HG02884 (cell line): ENCODE data around the gene SPAG17.

Experiments used
- ATAC-seq: cut with Tn5 transposase; IDR thresholded peaks from one replicate; pipeline ENCODE4 v1.9.1; 2021; ENCODE audit warnings: mild to moderate bottlenecking, moderate library complexity; ENCODE audit not compliant: unreplicated experiment

SPAG17 gene

DNA sequence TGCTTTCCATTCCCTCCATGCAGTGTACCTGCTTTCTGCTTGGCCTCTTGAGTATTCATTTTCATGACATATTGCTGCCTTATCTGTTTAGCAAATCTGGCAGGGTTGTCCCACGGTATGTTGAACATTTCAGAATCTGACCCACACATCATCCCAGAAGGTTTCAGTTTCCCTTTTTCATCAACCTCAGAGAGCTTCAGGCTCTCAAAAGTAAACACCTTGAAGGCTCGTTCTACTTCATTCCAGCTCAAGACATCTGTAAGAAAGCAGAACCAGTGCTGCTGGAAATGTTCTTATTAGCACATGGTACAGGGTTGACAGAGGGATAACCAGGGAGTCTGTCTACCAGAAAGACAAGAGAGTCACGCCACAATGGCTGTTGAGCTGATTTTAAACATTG is 103.6 kb downstream of the SPAG17 start:
- ATAC-seq = peak; percentile 95

DNA sequence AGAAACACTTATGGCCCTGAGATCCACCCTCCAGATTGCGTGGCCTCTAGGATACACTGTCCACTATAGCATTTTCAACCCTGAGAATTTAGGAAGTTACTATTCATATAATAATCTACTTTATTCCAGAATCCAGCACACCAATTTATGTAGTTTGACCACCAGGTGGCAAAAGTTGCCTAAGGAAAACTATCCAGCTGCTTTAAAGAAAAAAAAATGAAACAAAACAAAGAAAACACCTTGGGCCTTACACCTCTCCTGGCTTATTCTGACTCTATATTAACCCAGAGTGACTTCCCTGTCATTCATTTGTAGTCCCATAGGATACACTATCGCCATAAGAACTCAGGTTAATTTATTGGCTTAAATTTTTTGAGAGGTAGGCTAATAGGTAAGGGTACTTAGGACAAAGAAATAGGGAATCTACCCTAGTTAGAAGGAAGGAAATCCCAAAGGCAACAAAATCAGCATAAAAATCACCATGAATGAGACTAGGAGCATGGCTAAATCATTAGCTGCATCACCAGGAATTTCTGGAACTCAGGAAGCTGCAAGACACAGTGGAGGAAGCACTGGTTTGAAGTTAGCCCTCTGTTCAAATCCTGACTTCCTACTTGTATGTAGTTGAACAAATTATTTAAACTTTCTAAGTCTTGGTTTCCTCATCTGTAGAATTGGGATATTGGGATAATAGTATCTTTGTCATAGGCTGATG is 107.5 kb downstream of the SPAG17 start:
- no peak for ATAC-seq

DNA sequence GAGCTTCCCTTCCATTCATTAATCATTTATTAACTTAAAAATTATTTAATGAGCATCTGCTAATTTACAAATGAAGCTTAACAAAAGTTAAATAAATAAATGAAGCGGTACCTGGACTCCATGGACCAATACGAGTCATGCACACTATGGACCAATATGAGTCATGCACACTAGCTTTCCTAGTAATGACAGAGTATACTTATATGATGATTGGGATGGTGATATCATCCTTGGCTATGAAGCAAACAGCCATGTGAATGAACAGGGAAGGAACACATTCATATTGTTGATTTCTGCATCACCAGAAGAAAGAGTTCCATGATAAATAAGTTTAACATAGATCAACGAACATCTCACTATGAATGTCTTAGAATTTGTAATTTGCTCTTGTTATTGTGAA is 109.9 kb downstream of the SPAG17 start:
- ATAC-seq = no peak

DNA sequence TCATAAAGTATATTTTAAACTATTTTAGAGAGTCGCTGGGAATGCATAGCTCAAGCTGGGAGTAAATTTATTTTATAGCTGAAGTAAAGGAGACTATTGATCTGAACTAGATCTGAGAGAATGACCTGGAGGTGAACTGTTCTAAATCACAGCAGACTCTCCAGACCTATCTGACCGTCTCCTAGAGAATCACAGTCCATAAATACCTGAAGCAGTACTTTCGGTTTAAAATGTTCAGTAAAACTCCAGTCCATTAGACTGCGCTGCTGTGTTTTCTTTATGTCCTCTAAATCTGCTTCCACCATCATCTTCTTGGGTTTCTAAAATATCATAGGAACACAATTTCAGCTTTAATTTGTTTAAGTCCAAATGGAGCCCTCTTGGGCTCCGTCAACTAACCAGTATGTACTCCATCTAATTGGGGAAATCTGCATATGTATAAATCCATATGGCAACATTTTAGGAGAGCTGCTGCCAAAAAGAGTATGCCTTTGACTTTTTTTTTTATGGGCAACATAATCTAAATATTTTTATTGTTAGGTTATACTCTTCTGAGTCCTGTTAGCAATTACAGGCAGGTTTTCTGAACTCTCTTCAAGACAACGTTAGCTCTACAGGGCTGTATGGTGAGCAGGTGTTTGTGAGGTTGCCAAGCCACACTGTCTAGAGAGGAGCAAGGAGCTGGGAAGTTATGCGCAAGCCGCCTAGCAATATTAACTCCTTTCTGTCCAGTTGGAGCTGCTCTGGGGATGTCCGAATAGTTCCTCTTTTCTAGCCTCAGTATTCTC is 111.2 kb downstream of the SPAG17 start:
- ATAC-seq = no peak

DNA sequence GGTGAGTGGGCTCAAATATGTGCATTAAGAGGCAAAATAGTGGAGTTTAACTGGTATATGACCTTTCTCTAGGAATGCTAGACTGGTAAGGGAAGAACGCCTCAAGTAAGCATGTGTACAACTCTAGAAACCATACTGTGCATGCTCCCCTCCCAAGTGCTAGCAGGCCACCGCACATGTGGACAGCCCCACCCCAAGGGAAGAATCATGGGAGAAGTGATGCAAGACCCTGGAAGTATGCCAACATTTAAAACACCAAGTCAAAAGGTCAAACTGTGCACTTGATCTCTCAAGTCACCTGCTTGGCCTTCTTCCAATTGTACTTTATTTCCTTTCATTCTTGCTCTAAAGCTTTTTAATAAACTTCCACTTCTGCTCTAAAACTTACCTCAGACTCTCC is 135.0 kb downstream of the SPAG17 start:
- ATAC-seq = no peak

DNA sequence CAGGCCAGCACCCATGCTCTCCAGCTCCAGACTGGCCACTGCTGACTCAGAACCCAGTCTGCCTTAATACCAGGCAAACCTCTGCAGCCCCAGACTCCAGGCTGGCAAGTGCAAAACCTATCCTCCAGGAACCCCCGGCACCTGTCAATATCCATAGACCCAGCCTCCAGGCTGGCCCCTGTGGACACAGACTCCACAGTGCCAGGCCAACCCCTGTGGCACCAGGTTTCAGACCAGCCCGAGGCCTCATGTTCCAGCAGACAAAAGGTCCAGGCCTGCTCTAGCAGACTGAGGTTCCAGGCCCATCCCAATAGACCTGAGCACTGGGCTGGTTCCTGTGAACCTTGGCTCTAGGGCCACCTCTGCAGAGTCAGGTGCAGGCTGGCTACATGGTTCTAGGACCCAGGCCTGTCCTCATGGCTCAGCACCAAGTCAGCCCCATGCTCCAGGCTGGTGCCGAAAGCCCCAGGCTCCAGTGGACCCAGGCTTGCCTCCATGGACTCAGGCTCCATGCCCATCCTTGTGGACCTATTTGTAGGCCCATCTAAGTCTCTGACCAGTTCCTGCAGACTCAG is 137.3 kb downstream of the SPAG17 start:
- ATAC-seq = no peak

DNA sequence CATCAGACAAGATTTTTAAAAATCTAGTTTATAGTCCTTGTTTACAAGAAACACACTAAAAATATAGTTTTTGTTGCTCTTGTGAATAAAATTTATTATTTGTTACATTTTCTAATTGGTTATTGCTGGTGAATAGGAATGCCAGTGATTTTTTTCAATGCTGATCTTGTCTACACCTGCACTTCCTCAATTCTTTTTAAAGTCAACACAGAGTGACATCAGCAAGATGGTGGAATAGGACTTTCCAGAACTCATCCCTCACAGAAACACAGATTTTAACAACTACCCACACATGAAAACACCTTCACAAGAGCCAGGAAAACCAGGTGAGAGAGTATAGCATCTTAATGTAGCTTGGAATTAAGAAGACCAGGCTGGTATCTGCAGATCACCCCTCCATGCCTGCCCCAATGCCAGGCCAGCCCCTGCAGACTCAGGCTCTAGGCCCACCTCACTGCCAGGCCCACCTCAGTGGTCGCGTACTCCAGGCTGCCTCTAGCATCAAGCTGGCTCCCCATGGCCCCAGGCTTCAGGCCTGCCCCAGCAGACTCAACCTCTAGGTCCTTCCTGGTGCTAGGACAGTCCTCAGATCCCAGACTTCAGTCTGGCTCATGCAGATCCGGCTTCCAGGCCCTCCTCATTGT is 137.9 kb downstream of the SPAG17 start:
- ATAC-seq = no peak

DNA sequence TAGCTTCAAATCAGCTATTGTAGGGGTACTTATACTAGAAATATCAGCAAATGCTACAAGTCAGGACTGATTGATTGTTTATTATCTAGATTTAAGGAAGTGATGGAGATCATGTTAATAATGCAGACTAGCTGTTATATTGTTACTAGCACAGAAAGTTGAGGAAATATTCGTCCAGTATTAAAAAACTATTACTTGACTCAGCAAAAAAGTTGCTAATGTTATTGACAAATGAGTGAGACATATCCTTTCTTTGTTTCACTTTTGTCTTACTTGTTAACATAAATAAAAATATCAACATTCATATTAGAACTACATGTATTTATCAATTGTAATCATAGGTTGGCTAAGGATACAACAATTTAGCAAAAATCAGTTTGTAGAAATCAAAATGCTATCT is 141.4 kb downstream of the SPAG17 start:
- ATAC-seq = no peak

DNA sequence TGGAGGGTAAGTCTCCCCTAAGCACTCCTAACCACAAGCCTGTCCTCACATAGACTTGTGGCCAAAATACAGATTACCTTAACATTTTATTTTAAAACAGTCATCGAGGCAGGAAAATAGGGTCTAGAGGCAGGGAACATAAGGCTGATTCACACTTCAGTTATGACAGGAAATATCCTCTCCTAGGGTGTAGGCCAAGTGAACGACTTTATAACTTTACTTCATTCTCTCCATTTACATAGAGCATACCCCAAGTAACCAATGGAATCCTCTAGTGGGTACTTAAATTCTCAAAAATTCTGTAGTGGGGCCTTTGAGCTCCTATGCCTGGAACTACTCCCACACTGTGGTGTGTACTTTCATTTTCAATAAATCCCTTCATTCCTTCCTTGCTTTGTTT is 142.5 kb downstream of the SPAG17 start:
- no peak for ATAC-seq

DNA sequence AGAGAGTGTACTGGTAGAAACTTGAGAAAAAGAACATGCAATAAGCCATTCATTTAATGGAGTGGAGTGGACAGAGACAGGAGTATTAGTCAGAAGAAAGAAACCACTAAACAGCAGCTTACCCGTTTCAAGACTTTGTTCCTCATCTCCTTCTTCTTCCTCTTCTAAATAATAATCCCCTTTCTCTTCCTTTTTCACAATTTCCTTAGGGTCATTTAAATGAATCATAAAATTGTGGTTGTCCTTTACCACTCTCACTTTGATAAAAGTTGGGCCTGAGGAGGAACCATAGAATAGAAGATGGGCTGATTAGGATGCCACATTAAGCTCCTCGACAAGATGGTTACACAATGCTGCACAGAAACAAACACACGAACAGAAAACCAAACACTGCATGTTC is 145.9 kb downstream of the SPAG17 start:
- no peak for ATAC-seq

DNA sequence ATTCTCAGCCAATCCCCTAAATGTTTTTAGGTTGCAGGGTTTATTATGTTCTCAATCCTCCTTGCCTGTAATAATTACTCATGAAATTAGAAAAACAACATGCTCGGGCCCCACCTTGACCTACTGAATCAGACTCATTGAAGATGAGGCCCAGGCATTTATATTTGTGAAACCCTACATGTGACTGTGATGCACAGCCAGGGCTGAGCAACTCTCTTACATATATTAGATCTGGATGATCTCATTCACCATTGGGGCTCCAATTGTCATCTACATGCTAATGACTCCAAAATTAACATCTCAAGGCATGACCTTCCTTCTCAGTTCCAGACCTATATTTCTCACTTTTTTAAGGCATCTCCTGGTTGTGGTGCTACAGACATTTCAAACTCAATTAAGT is 152.1 kb downstream of the SPAG17 start:
- no peak for ATAC-seq

DNA sequence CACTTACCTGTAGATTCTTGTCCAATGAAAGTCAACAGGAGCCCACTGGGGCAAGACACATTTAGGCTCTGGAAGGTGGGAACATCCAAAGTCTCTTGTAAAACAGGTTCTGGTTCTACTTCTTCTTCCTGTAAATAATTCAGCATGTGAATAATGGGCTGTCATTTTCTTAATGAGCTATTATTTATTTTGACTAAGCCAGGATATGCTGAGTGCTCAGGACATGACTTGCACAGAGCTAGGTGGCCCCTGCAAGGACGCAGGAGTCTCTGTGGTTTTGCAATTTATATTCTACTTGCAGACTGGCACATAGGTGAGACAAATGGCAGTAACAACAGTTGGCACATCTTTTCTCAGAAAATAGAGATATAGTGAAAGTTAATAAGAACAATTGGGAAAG is 156.8 kb downstream of the SPAG17 start:
- no peak for ATAC-seq

DNA sequence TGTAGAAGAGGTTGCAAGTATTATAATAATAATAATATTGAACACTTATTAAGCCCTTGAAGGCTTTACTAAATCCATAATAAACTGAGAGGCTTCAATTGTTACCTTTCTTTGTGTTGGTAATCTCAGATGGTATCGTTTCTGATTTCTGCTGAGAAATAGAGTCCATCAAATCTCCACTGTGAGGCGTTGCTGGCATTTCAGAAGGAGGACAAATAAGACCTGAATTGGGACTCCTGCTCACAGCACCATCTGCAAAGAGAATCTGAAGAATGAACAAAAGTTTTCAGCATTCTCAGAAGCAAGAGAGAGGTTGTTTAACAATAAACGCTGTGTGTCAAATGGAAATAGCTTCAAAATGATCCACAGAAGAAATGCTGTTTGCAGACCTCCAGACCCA is 161.8 kb downstream of the SPAG17 start:
- no peak for ATAC-seq

DNA sequence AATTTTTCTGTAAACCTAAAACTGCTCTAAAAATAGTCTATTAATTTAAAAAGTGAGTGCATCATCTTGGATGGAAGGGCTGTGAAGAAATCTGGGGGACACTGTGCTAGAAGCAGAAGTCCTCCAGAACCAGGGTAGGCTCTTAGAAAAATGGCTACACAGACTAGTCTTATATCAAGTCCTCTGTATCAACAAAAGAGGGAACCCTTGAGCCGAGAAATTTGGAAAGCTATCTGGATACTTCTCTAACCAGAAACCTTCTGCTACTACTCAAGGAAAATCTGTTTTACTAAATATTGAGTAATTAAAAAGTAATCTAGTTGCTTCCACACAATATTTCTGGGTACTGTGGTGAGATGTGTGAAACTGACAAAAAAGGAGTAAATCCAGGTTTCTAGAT is 163.4 kb downstream of the SPAG17 start:
- ATAC-seq = no peak

DNA sequence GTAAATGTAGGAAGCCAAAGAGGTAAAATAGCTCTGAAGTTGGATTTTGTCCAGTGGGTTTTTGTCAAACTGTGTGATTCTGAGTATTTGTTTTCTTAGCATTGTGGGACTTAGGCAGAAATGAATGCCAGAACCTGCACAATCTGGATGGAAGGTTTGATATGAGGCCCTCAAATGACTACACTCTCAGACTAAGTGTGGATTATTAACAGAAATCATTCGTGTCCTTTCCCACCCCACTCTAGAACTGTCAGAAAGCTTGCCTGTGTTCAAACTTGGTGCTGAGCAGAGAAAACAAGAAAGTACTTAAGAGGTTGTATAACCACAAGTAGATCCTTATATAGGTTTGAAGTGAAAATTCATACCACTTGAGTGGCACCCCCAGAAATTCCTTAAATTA is 167.0 kb downstream of the SPAG17 start:
- no peak for ATAC-seq

DNA sequence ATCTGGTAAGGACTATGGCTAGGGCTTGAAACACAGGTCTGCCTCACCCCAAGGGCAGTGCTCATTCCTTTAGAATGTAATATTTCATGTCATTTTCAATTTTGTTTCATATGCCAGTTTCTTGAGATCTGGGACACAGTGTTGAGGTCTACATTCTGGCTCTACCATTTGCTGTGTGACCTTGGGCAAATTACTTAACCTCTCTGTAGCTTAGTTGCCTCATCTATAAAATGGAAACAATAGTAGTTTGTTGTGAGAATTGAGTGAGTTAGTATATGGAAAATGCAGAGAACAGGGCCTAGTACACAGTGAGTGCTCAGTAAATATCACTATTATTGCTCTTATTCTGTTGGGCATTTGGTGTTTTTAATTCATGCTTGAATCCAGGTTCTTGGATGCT is 171.1 kb downstream of the SPAG17 start:
- ATAC-seq = no peak

DNA sequence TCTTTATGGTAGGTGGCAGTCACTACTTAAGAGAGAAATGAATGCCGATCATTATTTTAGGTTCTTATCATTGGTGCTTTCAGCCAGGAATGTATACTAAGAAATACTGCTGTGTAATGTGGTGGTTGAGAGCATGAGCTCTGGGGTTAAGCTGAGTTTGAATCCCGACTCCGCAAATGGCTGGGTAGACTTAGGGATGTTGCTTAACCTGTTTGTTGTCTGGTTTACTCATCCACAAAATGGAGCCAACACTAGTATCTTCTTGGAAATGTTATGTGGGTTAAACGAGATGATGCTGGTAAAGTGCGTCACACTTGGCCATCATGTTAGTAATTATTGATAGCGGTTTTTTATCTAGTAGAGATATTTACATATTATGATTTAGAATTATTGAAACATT is 171.7 kb downstream of the SPAG17 start:
- ATAC-seq = no peak

DNA sequence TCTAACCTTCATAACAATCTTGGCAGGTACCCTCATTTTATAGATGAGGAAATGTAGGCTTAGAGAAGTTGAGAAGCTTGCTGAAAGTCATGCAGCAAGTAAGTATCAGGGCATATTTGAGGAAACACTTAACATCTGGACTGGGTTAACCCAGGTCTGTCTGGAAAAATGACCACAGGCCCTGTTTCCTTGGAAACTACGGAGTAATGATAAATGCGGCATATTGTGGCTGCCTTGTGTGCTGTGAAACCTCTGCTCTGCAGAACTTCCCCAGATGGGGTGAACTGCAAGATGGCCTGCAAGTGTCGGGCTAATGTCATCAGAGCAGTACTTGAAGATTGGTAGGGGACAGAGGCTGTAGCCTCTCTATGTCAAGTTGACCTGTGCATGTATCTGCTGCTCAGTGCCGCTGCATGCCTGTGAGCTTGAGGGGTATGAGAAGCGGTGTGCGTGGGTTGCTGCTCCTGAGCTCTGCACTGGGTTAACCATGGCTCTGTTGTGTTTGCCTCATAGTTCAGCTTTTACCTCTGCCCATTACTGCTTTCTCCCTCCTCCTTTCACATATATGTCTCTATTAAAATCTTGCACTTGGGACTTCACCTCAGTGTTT is 172.4 kb downstream of the SPAG17 start:
- no peak for ATAC-seq

DNA sequence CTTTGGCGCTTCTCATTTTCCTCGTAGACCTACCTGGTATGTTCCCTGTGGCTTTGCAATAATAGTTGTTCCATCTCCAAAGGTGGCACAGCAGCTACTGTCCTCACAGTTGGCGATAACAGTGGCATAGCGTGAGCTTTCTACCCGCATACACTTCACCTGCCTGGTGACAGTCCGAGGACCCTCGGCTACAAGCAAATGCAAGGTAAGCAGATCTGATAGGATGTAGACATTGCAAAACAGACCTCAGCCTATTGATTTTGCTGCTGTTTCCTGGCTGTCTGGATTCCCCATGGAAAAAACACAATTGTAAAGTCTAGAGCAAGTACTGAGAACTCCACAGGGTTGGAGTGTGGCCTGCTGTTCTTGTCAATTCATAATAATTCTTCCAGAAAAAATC is 177.0 kb downstream of the SPAG17 start:
- no peak for ATAC-seq

DNA sequence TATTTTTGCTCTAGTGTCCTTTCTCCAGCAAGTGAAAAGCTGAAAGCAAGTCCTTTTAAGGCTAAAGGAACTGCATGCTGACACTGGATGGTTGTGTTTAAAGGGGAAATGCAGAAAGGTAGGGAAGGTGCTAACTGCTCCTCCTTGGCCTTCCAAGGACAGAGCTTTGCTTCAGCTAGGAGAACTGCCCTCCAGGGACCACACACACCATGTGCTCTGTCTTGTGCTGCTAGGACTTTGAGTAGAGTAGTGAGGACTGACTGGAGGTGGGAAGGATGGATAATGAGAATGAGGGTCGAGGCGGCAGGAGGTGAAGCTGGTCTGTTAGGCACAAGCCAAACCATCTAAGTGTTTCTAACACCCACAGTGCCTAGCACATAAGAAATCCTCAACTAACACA is 177.6 kb downstream of the SPAG17 start:
- no peak for ATAC-seq

DNA sequence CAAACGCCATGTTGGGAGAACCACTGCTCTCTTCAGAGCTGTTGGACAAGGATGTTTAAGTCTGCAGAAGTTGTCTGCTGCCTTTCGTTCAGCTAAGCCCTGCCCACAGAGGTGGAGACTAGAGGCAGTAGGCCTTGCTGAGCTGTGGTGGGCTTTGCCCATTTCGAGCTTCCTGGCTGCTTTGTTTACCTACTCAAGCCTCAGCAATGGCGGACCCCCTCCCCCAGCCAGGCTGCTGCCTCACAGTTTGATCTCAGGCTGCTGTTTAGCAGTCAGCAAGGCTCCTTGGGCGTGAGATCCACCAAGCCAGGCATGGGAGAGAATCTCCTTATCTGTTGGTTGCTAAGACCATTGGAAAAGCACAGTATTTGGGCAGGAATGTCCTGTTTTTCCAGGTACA is 180.7 kb downstream of the SPAG17 start:
- ATAC-seq = no peak
